Psoas muscle (tissue), 8 donors: ENCODE results near the gene KLF3. TPM values are rescaled to one million over a fixed set of nuclear protein-coding genes. Genes with fewer than 3 reads are reported as not detected.
A peak's percentile ranks its signal among the peaks of the same experiment; 100 is the strongest.

Experiments
- ATAC-seq, 4 donors: fragments of 200-7000 bp; cut with Tn5 transposase; one replicate each; pipeline ENCODE4 v1.9.1; 2020; ENCODE audit warnings: moderate library complexity in 3 of 4, mild to moderate bottlenecking in 2 of 4
- DNase-seq, 2 donors: peaks; one replicate each; pipeline ENCODE4 v3.0.0-alpha.2; 2020
- H3K27ac ChIP-seq: fragments of 200-600 bp; one replicate; pipeline ENCODE4 v1.8.0; 2022
- H3K27me3 ChIP-seq, 3 donors: fragments of 200-600 bp in 1 of 3; one replicate each; pipeline versions ENCODE4 v1.6.1 to v1.8.0; 2013 to 2022; ENCODE audit warnings: low read length in 2 of 3, mild to moderate bottlenecking in 2 of 3, moderate library complexity in 1 of 3; ENCODE audit not compliant: insufficient read depth in 3 of 3
- H3K36me3 ChIP-seq, 2 donors: fragments of 200-600 bp in 1 of 2; one replicate each; pipeline versions ENCODE4 v1.6.1 to v1.8.0; 2013 to 2022; ENCODE audit warnings: low read depth in 1 of 2, mild to moderate bottlenecking in 1 of 2, moderate library complexity in 1 of 2; ENCODE audit not compliant: insufficient read depth in 1 of 2
- H3K4me1 ChIP-seq: fragments of 200-600 bp; one replicate; pipeline ENCODE4 v1.8.0; 2022
- H3K4me3 ChIP-seq: fragments of 200-600 bp; one replicate; pipeline ENCODE4 v1.8.0; 2022; ENCODE audit warnings: mild to moderate bottlenecking
- H3K9me3 ChIP-seq: fragments of 200-600 bp; one replicate; pipeline ENCODE4 v1.8.0; 2022
- CTCF ChIP-seq: fragments of 200-600 bp; IDR thresholded peaks from one replicate; pipeline ENCODE4 v1.8.0; 2022; ENCODE audit warnings: antibody characterized with exemption
- WGBS, 3 donors: extraction: QIAGEN DNeasy Blood & Tissue Kit; methylation state at CpG; one replicate each; pipeline versions ENCODE4 v1.1.6 to v1.1.7; 2013; 5-methylcytosine and 5-hydroxymethylcytosine counted together
- intact Hi-C, 2 donors: fragments of 100-400 bp; cut with DNase I; formaldehyde crosslinking; loops; one replicate each; pipeline versions ENCODE4 v1.11.0 to v1.14.2; 2022
- polyA plus RNA-seq, 3 donors: library from polyadenylated mRNA; stranded (reverse); fragments of 200-250 nt; gene quantifications; one replicate each; pipeline ENCODE4 v1.2.3, GENCODE V29; 2013
- total RNA-seq, 4 donors: library from RNA; stranded (reverse); fragmentation: NEBNext Ultra II Directional in 2 of 4; extraction: Animal tissue kit (Norgen Biotek cat#: 25700) in 2 of 4; gene quantifications; one replicate each; pipeline versions ENCODE4 v1.2.1 to v1.2.4, GENCODE V29; 2021 to 2023
- donor health status: healthy with polysubstance abuse.
- donor health status: DM: no; HTN: no; CAD: no; lungs with moderate emphysema.
- donor health status: Bipolar disorder and iron deficiency.
- donor health status: healthy.
- donor health status: DM: yes; HTN: yes; CAD: no.
- donor health status: DM: no; HTN: no; CAD: no.
- donor health status: DM: no; HTN: no; CAD: no.
- donor health status: DM: yes; HTN: yes; CAD: no.

The KLF3 gene
- total and polyA plus RNA-seq, 7 donors, result 8.9 to 29.1 (median 14.7) TPM

- ATAC-seq (no peak), DNase-seq (no peak)
- TF ChIP-seq CTCF, result no peak
- H3K9me3 ChIP-seq, result no peaks in the 10 kb centered on the region
- 75 to 86% (median 82%) methylated on average over 3 of the region's 3 CpGs for WGBS, 3 donors
- intact Hi-C loops, result no loop called here
- H3K4me3 ChIP-seq, result no peak overlapping the region
- peaks cover 6 to 32% of the 10 kb centered on the region in 2 donors for H3K36me3 ChIP-seq
- no peak overlapping the region for H3K27ac ChIP-seq
- peaks cover 43% of the 10 kb centered on the region for H3K4me1 ChIP-seq
- no peaks in the 10 kb centered on the region for H3K27me3 ChIP-seq
Observed at GRCh38 chr4:38683276-38683675, 19.3 kb downstream of the KLF3 start.

- Histone ChIP-seq H3K9me3 (no peaks in the 10 kb centered on the region), H3K4me1 (peaks cover 38% of the 10 kb centered on the region), H3K4me3 (no peak overlapping the region), H3K27me3 (no peaks in the 10 kb centered on the region), H3K27ac (no peak overlapping the region), H3K36me3 (peaks cover 6 to 42% of the 10 kb centered on the region in 2 donors)
- WGBS, 3 donors, result 82 to 95% (median 91%) methylated on average over 2 of the region's 2 CpGs
- no peak for ATAC-seq
- TF ChIP-seq CTCF, result no peak
- intact Hi-C loops, result no loop called here
- DNase-seq, result no peak
Observed at GRCh38 chr4:38684271-38684670, 20.3 kb downstream of the KLF3 start.

DNA sequence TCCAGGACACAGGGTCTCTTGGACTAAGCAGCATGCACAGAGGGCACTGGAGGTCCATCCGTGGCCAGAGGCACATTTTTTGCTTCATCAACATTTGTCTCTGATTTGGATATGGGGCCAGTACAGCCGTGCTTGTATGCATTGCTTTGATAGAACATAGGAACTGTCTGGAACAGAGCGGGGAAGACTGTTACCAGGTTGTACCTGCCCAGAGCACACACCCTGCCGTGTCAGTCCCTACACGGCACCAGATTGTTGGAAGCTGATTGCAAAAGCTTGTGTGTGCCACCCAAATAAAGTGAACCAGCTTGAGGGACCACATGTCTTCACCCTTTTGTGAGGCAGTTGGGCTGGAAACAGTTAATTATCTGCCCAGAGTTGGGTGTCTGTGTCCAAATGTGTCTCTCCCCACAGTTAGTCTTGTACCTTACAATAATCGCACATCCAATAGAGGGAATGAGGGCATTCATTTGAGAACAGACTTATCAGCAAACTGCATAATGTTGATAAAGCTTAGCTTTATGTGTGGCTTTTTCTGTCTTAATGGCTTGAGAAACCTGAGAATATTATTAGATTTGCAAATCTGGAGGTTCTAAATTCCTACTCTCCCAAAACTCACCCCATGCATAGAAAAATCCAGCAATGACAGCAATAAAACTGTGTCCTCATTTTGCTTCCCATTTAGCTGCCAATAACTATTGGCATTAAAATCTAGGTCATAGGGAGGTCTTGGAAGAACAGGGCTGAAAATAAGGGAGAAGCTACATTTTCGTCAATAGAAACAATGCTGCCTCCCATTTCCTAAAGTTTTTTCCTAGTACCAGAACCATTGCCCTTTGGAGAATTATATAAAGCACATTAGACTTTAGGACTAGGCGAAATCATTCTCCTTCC, 21.2 kb downstream of the KLF3 start:
- Histone ChIP-seq H3K9me3 (no peaks in the 10 kb centered on the region), H3K36me3 (peaks cover 11 to 50% of the 10 kb centered on the region in 2 donors), H3K4me3 (no peak overlapping the region), H3K27ac (no peak overlapping the region), H3K27me3 (no peaks in the 10 kb centered on the region), H3K4me1 (peaks cover 29% of the 10 kb centered on the region)
- ATAC-seq, result peak in 1 of 4 donors; percentile 15
- no peak for DNase-seq
- intact Hi-C loops, result no loop called here
- TF ChIP-seq CTCF, result no peak
- WGBS, 3 donors, result 56 to 61% (median 59%) methylated on average over 8 of the region's 8 CpGs

DNA sequence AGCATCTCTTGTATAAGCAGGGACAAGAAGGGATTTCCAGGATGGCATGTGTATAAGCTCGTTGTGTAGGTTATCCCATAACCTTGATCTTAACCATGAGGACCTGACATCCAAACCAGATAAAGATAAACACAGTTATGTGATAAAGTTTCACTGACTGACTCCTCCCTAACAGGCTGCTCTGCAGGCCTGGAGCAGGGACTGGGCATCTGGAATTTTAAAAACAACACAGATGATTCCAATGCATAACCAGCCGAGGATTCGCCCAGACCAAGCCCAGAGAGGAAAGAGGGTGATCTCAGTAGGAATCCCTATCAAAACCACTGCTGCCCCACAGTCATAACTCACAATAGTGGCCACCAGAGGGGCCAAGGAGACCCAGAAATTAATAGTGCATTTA, 22.7 kb downstream of the KLF3 start:
- TF ChIP-seq CTCF, result no peak
- Histone ChIP-seq H3K9me3 (no peaks in the 10 kb centered on the region), H3K4me1 (peaks cover 38% of the 10 kb centered on the region), H3K4me3 (no peak overlapping the region), H3K27me3 (no peaks in the 10 kb centered on the region), H3K36me3 (peaks cover 14 to 49% of the 10 kb centered on the region in 2 donors), H3K27ac (no peak overlapping the region)
- intact Hi-C loops, result no loop called here
- WGBS, 3 donors, result 43 to 80% (median 63%) methylated on average over 3 of the region's 3 CpGs
- no peak for ATAC-seq
- DNase-seq, result no peak
